Activated CD8-positive, alpha-beta memory T cell treated with anti-CD3 and anti-CD28 coated beads, Interleukin-2, amount 10 ng/mL, durations not matched to agents 7 days and 5 days (primary cell): Measurements from ENCODE around the gene ABCF1. TPM values are rescaled to one million over a fixed set of nuclear protein-coding genes. Genes with fewer than 3 reads are reported as not detected.
"Not testable (repeated sequence)": the region's sequence is repeated elsewhere in the genome, so short reads cannot be mapped to it uniquely, and the experiment has no call there.

Experiments
- ATAC-seq: fragments of 150-1000 bp; cut with Tn5 transposase; one replicate; pipeline ENCODE4 v1.10.0; 2021; ENCODE audit warnings: moderate library complexity
- CTCF ChIA-PET: fragments of 350-600 bp; sonication (Branson Sonifier 250); formaldehyde crosslinking; loops from one replicate; lab custom pipeline; 2021; ENCODE audit warnings: antibody characterized with exemption; lab: Charles Lee
- DNase-seq: peaks from one replicate; pipeline ENCODE4 v3.0.0-alpha.2; 2020
- H3K27ac Mint-ChIP-seq: one replicate; pipeline ENCODE4 v1.8.0; 2021; ENCODE audit warnings: mild to moderate bottlenecking, mixed read lengths
- H3K27me3 Mint-ChIP-seq: one replicate; pipeline ENCODE4 v1.8.0; 2021; ENCODE audit warnings: mixed read lengths
- H3K36me3 Mint-ChIP-seq: one replicate; pipeline ENCODE4 v1.8.0; 2021; ENCODE audit warnings: mild to moderate bottlenecking, mixed read lengths
- H3K4me1 Mint-ChIP-seq: one replicate; pipeline ENCODE4 v1.8.0; 2021; ENCODE audit warnings: mixed read lengths
- H3K4me3 Mint-ChIP-seq: one replicate; pipeline ENCODE4 v1.8.0; 2021; ENCODE audit warnings: mild to moderate bottlenecking, moderate library complexity, mixed read lengths
- H3K9me3 Mint-ChIP-seq: one replicate; pipeline ENCODE4 v1.8.0; 2022; ENCODE audit warnings: low read depth, mixed read lengths
- total RNA-seq, 2 experiments: library from RNA; stranded (reverse); gene quantifications; one replicate each; pipeline ENCODE4 v1.2.3, GENCODE V29; 2021

The ABCF1 gene
- total RNA-seq, 2 experiments from 2014 or later: 73.8 to 98.6 TPM

- CTCF ChIA-PET: interaction anchor here (1.2 to 2.5 kb wide), 4 partner anchors 8 to 110 kb away, joined by 3 to 8 read pairs (median 4); no protein-coding TSS in a partner anchor
- no peak for DNase-seq
- no peaks in the 10 kb centered on the region for H3K27me3 Mint-ChIP-seq
- H3K27ac Mint-ChIP-seq: peak overlapping the region; percentile 0
- peaks cover 35% of the 10 kb centered on the region for H3K36me3 Mint-ChIP-seq
- H3K9me3 Mint-ChIP-seq: no peaks in the 10 kb centered on the region
- ATAC-seq: no peak
- H3K4me3 Mint-ChIP-seq: no peak overlapping the region
- peaks cover 1% of the 10 kb centered on the region for H3K4me1 Mint-ChIP-seq
These were observed 21.0 kb downstream of the ABCF1 start for GRCh38 chr6:30592287-30592686.

- DNase-seq (peak; percentile 89), ATAC-seq (peak; percentile 84)
- CTCF ChIA-PET: interaction anchor here (0.6 to 8.1 kb wide), 42 partner anchors 9 to 530 kb away, joined by 3 to 106 read pairs (median 4); partner anchors contain the start of genes ABCF1, DHX16, IER3 and MRPS18B
- H3K36me3 Mint-ChIP-seq: peaks cover 20% of the 10 kb centered on the region
- not testable (repeated sequence) for H3K27ac Mint-ChIP-seq, H3K4me1 Mint-ChIP-seq, H3K27me3 Mint-ChIP-seq, H3K4me3 Mint-ChIP-seq, H3K9me3 Mint-ChIP-seq
These were observed 26.3 kb downstream of the ABCF1 start for GRCh38 chr6:30597315-30598144.

GRCh38 chr6:30598912-30599624, 27.8 kb downstream of the ABCF1 start:
- CTCF ChIA-PET: interaction anchor here (0.7 to 8.1 kb wide), 11 partner anchors 11 to 192 kb away, joined by 3 to 106 read pairs (median 21); no protein-coding TSS in a partner anchor
- no peak overlapping the region for H3K4me3 Mint-ChIP-seq
- no peak for DNase-seq
- H3K4me1 Mint-ChIP-seq: peaks cover 12% of the 10 kb centered on the region
- H3K9me3 Mint-ChIP-seq: no peaks in the 10 kb centered on the region
- no peak overlapping the region for H3K27ac Mint-ChIP-seq
- H3K27me3 Mint-ChIP-seq: no peaks in the 10 kb centered on the region
- no peak for ATAC-seq
- H3K36me3 Mint-ChIP-seq: peaks cover 29% of the 10 kb centered on the region

GRCh38 chr6:30599625-30600324, 28.5 kb downstream of the ABCF1 start:
- no peak for ATAC-seq
- H3K27ac Mint-ChIP-seq: peak overlapping the region; percentile 37
- H3K4me1 Mint-ChIP-seq: peaks cover 12% of the 10 kb centered on the region
- H3K4me3 Mint-ChIP-seq: no peak overlapping the region
- CTCF ChIA-PET: interaction anchor here (0.8 to 8.1 kb wide), 10 partner anchors 11 to 131 kb away, joined by 3 to 106 read pairs (median 10); no protein-coding TSS in a partner anchor
- no peak for DNase-seq
- H3K36me3 Mint-ChIP-seq: peaks cover 35% of the 10 kb centered on the region
- H3K9me3 Mint-ChIP-seq: no peaks in the 10 kb centered on the region
- H3K27me3 Mint-ChIP-seq: no peaks in the 10 kb centered on the region

- DNase-seq (no peak), ATAC-seq (no peak)
- no peaks in the 10 kb centered on the region for H3K9me3 Mint-ChIP-seq
- H3K27ac Mint-ChIP-seq: no peak overlapping the region
- H3K4me1 Mint-ChIP-seq: peaks cover 12% of the 10 kb centered on the region
- H3K36me3 Mint-ChIP-seq: peaks cover 41% of the 10 kb centered on the region
- CTCF ChIA-PET: interaction anchor here (0.8 to 8.1 kb wide), 6 partner anchors 8 to 130 kb away, joined by 3 to 106 read pairs (median 4); no protein-coding TSS in a partner anchor
- H3K4me3 Mint-ChIP-seq: no peak overlapping the region
- no peaks in the 10 kb centered on the region for H3K27me3 Mint-ChIP-seq
These were observed 29.3 kb downstream of the ABCF1 start for GRCh38 chr6:30600451-30600961.

- no peaks in the 10 kb centered on the region for H3K9me3 Mint-ChIP-seq
- H3K27me3 Mint-ChIP-seq: no peaks in the 10 kb centered on the region
- H3K36me3 Mint-ChIP-seq: peaks cover 49% of the 10 kb centered on the region
- ATAC-seq: no peak
- peak overlapping the region; percentile 47 for H3K27ac Mint-ChIP-seq
- no peak overlapping the region for H3K4me3 Mint-ChIP-seq
- peaks cover 17% of the 10 kb centered on the region for H3K4me1 Mint-ChIP-seq
- CTCF ChIA-PET: interaction anchor here (0.8 to 8.1 kb wide), 3 partner anchors 12 to 129 kb away, joined by 4 to 106 read pairs (median 5); no protein-coding TSS in a partner anchor
- no peak for DNase-seq
These were observed 30.2 kb downstream of the ABCF1 start for GRCh38 chr6:30601436-30601814.

GRCh38 chr6:30601815-30602641, 30.8 kb downstream of the ABCF1 start:
- H3K36me3 Mint-ChIP-seq: peaks cover 55% of the 10 kb centered on the region
- CTCF ChIA-PET: interaction anchor here (0.8 to 8.1 kb wide), 3 partner anchors 12 to 129 kb away, joined by 4 to 106 read pairs (median 5); no protein-coding TSS in a partner anchor
- ATAC-seq: no peak

GRCh38 chr6:30603961-30604360, 32.7 kb downstream of the ABCF1 start:
- CTCF ChIA-PET: interaction anchor here (1.2 kb wide), 1 partner anchor 21 kb away, joined by 3 read pairs; no protein-coding TSS in a partner anchor
- Mint-ChIP-seq H3K27me3 (no peaks in the 10 kb centered on the region), H3K4me1 (peaks cover 20% of the 10 kb centered on the region), H3K4me3 (no peak overlapping the region), H3K36me3 (peaks cover 71% of the 10 kb centered on the region), H3K27ac (no peak overlapping the region), H3K9me3 (no peaks in the 10 kb centered on the region)
- ATAC-seq (no peak), DNase-seq (no peak)

More at GRCh38 chr6:30601815-30602641, 30.8 kb downstream of the ABCF1 start:
- Mint-ChIP-seq H3K4me3 (no peak overlapping the region), H3K27me3 (no peaks in the 10 kb centered on the region), H3K27ac (no peak overlapping the region), H3K4me1 (peaks cover 17% of the 10 kb centered on the region), H3K9me3 (no peaks in the 10 kb centered on the region)
- DNase-seq: no peak

- no peaks in the 10 kb centered on the region for H3K27me3 Mint-ChIP-seq
- CTCF ChIA-PET: interaction anchor here (0.6 to 2.1 kb wide), 6 partner anchors 10 to 127 kb away, joined by 3 to 14 read pairs (median 4); no protein-coding TSS in a partner anchor
- DNase-seq: no peak
- H3K27ac Mint-ChIP-seq: peak overlapping the region; percentile 26
- H3K36me3 Mint-ChIP-seq: peaks cover 79% of the 10 kb centered on the region
- H3K4me1 Mint-ChIP-seq: peaks cover 63% of the 10 kb centered on the region
- H3K4me3 Mint-ChIP-seq: no peak overlapping the region
- ATAC-seq: no peak
- no peaks in the 10 kb centered on the region for H3K9me3 Mint-ChIP-seq
These were observed 38.8 kb downstream of the ABCF1 start for GRCh38 chr6:30610065-30610464.

GRCh38 chr6:30611150-30611855, 40.1 kb downstream of the ABCF1 start:
- Mint-ChIP-seq H3K36me3 (peaks cover 81% of the 10 kb centered on the region), H3K9me3 (no peaks in the 10 kb centered on the region), H3K4me1 (peaks cover 58% of the 10 kb centered on the region), H3K27me3 (no peaks in the 10 kb centered on the region), H3K27ac (peak overlapping the region; percentile 39), H3K4me3 (no peak overlapping the region)
- ATAC-seq: no peak
- CTCF ChIA-PET: interaction anchor here (1.1 to 4.3 kb wide), 7 partner anchors 11 to 128 kb away, joined by 3 to 40 read pairs (median 6); no protein-coding TSS in a partner anchor
- no peak for DNase-seq

GRCh38 chr6:30611856-30612194, 40.6 kb downstream of the ABCF1 start:
- Mint-ChIP-seq H3K4me3 (no peak overlapping the region), H3K27ac (peak overlapping the region; percentile 41), H3K36me3 (peaks cover 81% of the 10 kb centered on the region), H3K4me1 (peaks cover 58% of the 10 kb centered on the region), H3K27me3 (no peaks in the 10 kb centered on the region), H3K9me3 (no peaks in the 10 kb centered on the region)
- ATAC-seq (no peak), DNase-seq (no peak)
- CTCF ChIA-PET: interaction anchor here (1.6 to 4.3 kb wide), 3 partner anchors 11 to 70 kb away, joined by 5 to 40 read pairs (median 6); no protein-coding TSS in a partner anchor
